SK-N-SH (cell line): Measurements from ENCODE around the gene HIGD1B. TPM values are rescaled to one million over a fixed set of nuclear protein-coding genes. Genes with fewer than 3 reads are reported as not detected.

Experiments used
- CTCF ChIA-PET: fragments of 300-600, 350-600 bp; formaldehyde crosslinking; extraction: SDS; loops from one replicate; lab custom pipeline; 2021; lab: Yijun Ruan, JAX
- POLR2A ChIA-PET: fragments of 350-600 bp; sonication (Branson Sonifier 250); formaldehyde crosslinking; extraction: SDS; loops from one replicate; lab custom pipeline; 2020; ENCODE audit warnings: antibody characterized with exemption, inconsistent platforms; lab: Yijun Ruan, JAX
- DNase-seq: peaks from one replicate; pipeline ENCODE4 v3.0.0; 2012
- H2AFZ ChIP-seq: fragments of 200-600 bp; sonication (generic); 2 replicates; pipeline ENCODE4 v1.8.1; 2016; ENCODE audit warnings: antibody characterized with exemption, mild to moderate bottlenecking, low read depth
- H3F3A ChIP-seq: fragments of 200-600 bp; sonication (generic); replicated peaks from 2 replicates; pipeline ENCODE3; 2016; ENCODE audit warnings: antibody characterized with exemption, mild to moderate bottlenecking; ENCODE audit not compliant: insufficient read depth
- H3K27ac ChIP-seq, 2 experiments: fragments of 200-500 bp in 1 of 2; fragments of 200-600 bp in 1 of 2; sonication (Bioruptor generic) in 1 of 2; sonication (generic), shearing (Covaris generic) in 1 of 2; 2 replicates each; pipeline versions ENCODE4 v1.5.1 to v1.6.1; 2014 to 2016; ENCODE audit warnings: low read depth in 2 of 2, inconsistent platforms in 1 of 2, low read length in 1 of 2, mild to moderate bottlenecking in 1 of 2, mixed read lengths in 1 of 2
- H3K27me3 ChIP-seq: fragments of 200-600 bp; sonication (generic), shearing (Covaris generic); 2 replicates; pipeline ENCODE4 v1.6.1; 2016; ENCODE audit warnings: mixed run types; ENCODE audit not compliant: insufficient read depth
- H3K36me3 ChIP-seq, 2 experiments: fragments of 200-500 bp in 1 of 2; fragments of 200-600 bp in 1 of 2; sonication (Bioruptor generic) in 1 of 2; sonication (generic) in 1 of 2; replicated peaks in 1 of 2; 2 replicates each; pipeline versions ENCODE3 to v1.5.1; 2014 to 2016; ENCODE audit warnings: low read length in 1 of 2, mild to moderate bottlenecking in 1 of 2; ENCODE audit not compliant: insufficient read depth in 2 of 2, control insufficient read depth in 1 of 2
- H3K4me1 ChIP-seq, 2 experiments: fragments of 200-500 bp in 1 of 2; fragments of 200-600 bp in 1 of 2; sonication (Bioruptor generic) in 1 of 2; sonication (generic), shearing (Covaris generic) in 1 of 2; 2 replicates each; pipeline versions ENCODE4 v1.5.1 to v1.6.1; 2014 to 2016; ENCODE audit warnings: low read depth in 1 of 2, low read length in 1 of 2, mixed run types in 1 of 2; ENCODE audit not compliant: insufficient read depth in 2 of 2, control insufficient read depth in 1 of 2
- H3K4me2 ChIP-seq: fragments of 200-600 bp; sonication (generic), shearing (Covaris generic); 2 replicates; pipeline ENCODE4 v1.6.1; 2017; ENCODE audit warnings: mixed run types
- H3K4me3 ChIP-seq, 2 experiments: fragments of 200-500 bp in 1 of 2; fragments of 200-600 bp in 1 of 2; sonication (Bioruptor generic) in 1 of 2; sonication (generic), shearing (Covaris generic) in 1 of 2; 2 replicates each; pipeline versions ENCODE4 v1.5.1 to v1.8.1; 2014 to 2016; ENCODE audit warnings: low read depth in 2 of 2, inconsistent platforms in 1 of 2, low read length in 1 of 2, mild to moderate bottlenecking in 1 of 2, mixed read lengths in 1 of 2, moderate library complexity in 1 of 2
- H3K79me2 ChIP-seq: fragments of 200-600 bp; sonication (generic); 2 replicates; pipeline ENCODE4 v1.8.1; 2017; ENCODE audit warnings: mild to moderate bottlenecking; ENCODE audit not compliant: insufficient read depth
- H3K9ac ChIP-seq: fragments of 200-600 bp; sonication (generic); 2 replicates; pipeline ENCODE4 v1.6.1; 2017; ENCODE audit warnings: mixed run types
- H3K9me2 ChIP-seq: fragments of 200-600 bp; sonication (generic); 2 replicates; pipeline ENCODE4 v1.6.1; 2017; ENCODE audit warnings: mixed run types
- H3K9me3 ChIP-seq: fragments of 200-600 bp; sonication (generic); 2 replicates; pipeline ENCODE4 v1.6.1; 2017; ENCODE audit warnings: mixed run types, mild to moderate bottlenecking, moderate library complexity
- H4K20me1 ChIP-seq: fragments of 200-600 bp; sonication (generic); 2 replicates; pipeline ENCODE4 v1.6.1; 2017; ENCODE audit warnings: mild to moderate bottlenecking, mixed run types; ENCODE audit not compliant: insufficient read depth
- CHD2 ChIP-seq: fragments of 150-350 bp; IDR thresholded peaks from 2 replicates; pipeline ENCODE4 v1.6.1; 2018; ENCODE audit warnings: low read length; ENCODE audit not compliant: partially characterized antibody
- ELF1 ChIP-seq: IDR thresholded peaks from 2 replicates; pipeline ENCODE4 v1.4.0; 2012
- EP300 ChIP-seq, 2 experiments: IDR thresholded peaks; 2 replicates each; pipeline versions ENCODE4 v1.4.0 to v1.6.1; 2012; ENCODE audit warnings: borderline replicate concordance in 1 of 2, low read depth in 1 of 2, low read length in 1 of 2
- FOSL2 ChIP-seq: IDR thresholded peaks from 2 replicates; pipeline ENCODE4 v1.4.0; 2012; ENCODE audit warnings: low read depth, mild to moderate bottlenecking, moderate library complexity, borderline replicate concordance
- FOXM1 ChIP-seq: IDR thresholded peaks from 2 replicates; pipeline ENCODE4 v1.4.0; 2012; ENCODE audit warnings: low read depth, mild to moderate bottlenecking
- GATA2 ChIP-seq: sonication (generic); formaldehyde crosslinking; IDR thresholded peaks from 2 replicates; pipeline ENCODE4 v1.5.0; 2020; ENCODE audit warnings: mild to moderate bottlenecking, missing genetic modification reagents
- JUND ChIP-seq: IDR thresholded peaks from 2 replicates; pipeline ENCODE4 v1.4.0; 2012
- NFIC ChIP-seq: IDR thresholded peaks from 2 replicates; pipeline ENCODE4 v1.4.0; 2012; ENCODE audit warnings: borderline replicate concordance
- NRF1 ChIP-seq: IDR thresholded peaks from 2 replicates; pipeline ENCODE4 v1.6.1; 2012; ENCODE audit warnings: low read depth, mild to moderate bottlenecking, low read length
- POLR2AphosphoS5 ChIP-seq: IDR thresholded peaks from 2 replicates; pipeline ENCODE4 v1.6.1; 2012; ENCODE audit warnings: low read depth, low read length
- RCOR1 ChIP-seq: fragments of 150-350 bp; IDR thresholded peaks from 2 replicates; pipeline ENCODE4 v1.6.1; 2017; ENCODE audit warnings: antibody characterized with exemption, low read length
- RFX5 ChIP-seq: IDR thresholded peaks from 2 replicates; pipeline ENCODE4 v1.6.1; 2012; ENCODE audit warnings: mild to moderate bottlenecking, improper control_type of control experiment, low read length
- RXRA ChIP-seq: IDR thresholded peaks from 2 replicates; pipeline ENCODE4 v1.4.0; 2012; ENCODE audit warnings: low read depth, mild to moderate bottlenecking, borderline replicate concordance
- SIN3A ChIP-seq: IDR thresholded peaks from 2 replicates; pipeline ENCODE4 v1.6.1; 2012; ENCODE audit warnings: low read depth, mild to moderate bottlenecking, low read length, moderate library complexity, borderline replicate concordance
- TCF12 ChIP-seq: IDR thresholded peaks from 2 replicates; pipeline ENCODE4 v1.4.0; 2012
- USF1 ChIP-seq: IDR thresholded peaks from 2 replicates; pipeline ENCODE4 v1.4.0; 2012; ENCODE audit warnings: low read depth, borderline replicate concordance
- YY1 ChIP-seq: IDR thresholded peaks from 2 replicates; pipeline ENCODE4 v1.4.0; 2012; ENCODE audit warnings: low read depth, mild to moderate bottlenecking
- ZBTB33 ChIP-seq: IDR thresholded peaks from 2 replicates; pipeline ENCODE4 v1.4.0; 2012; ENCODE audit warnings: low read depth, borderline replicate concordance
- WGBS: methylation state at CpG from one replicate; pipeline ENCODE4 v1.1.6; 2017; ENCODE audit warnings: low lambda C conversion rate; 5-methylcytosine and 5-hydroxymethylcytosine counted together
- polyA plus RNA-seq, 3 experiments: library from polyadenylated mRNA; depleted of rRNA; stranded (reverse); fragments of >200 nt; gene quantifications; 2 replicates each; pipeline ENCODE4 v1.2.3, GENCODE V29; 2012
- TF ChIP-seq, protein P1 (sequence below): fragments of 200-600 bp; sonication (generic); IDR thresholded peaks from 2 replicates; pipeline ENCODE4 v1.6.1; 2017; ENCODE audit warnings: antibody characterized with exemption, mild to moderate bottlenecking, moderate library complexity
- TF ChIP-seq, protein P2 (sequence below): IDR thresholded peaks from 2 replicates; pipeline ENCODE4 v1.6.1; 2012; ENCODE audit warnings: mild to moderate bottlenecking, low read depth, low read length, moderate library complexity

HIGD1B gene
- polyA plus RNA-seq, 1 of the 3 experiments (the other 2 are of a cell fraction): not detected

DNA sequence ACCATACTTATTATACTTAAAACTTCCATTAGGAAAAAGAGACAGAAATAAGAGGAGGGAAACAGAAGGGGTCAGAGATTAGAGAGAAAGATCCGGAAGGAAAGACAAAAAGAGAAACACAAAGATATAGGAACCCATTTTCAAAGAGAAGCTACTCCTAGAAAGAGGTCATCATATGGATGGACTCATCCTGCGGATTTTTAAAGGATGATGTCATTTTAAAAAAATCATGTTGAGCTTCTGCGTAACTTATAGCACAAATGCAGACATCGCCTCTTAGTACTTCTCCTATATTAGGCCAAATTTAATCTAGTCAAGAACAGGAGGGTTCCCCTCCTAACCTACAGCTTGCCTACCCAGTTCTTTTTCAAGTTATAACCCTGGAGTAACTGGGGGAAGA lies 33.5 kb downstream of the HIGD1B start:
- WGBS: 89% methylated on average over 4 of the region's 4 CpGs

More for the DNA sequence above, 33.5 kb downstream of the HIGD1B start:
- ChIA-PET POLR2A (no interaction called here), CTCF (interaction anchor here (0.9 to 13.9 kb wide), 7 partner anchors 7 to 218 kb away, joined by 3 to 324 read pairs (median 4); no protein-coding TSS in a partner anchor)
- no peak overlapping the region for H3K27ac ChIP-seq
- H2AFZ ChIP-seq: no peak overlapping the region
- no peaks in the 10 kb centered on the region for H3K9me3 ChIP-seq
- peaks cover 24% of the 10 kb centered on the region for H3F3A ChIP-seq
- H3K9ac ChIP-seq: no peak overlapping the region
- no peak overlapping the region for H3K4me2 ChIP-seq
- H3K4me1 ChIP-seq: no peaks in the 10 kb centered on the region
- H4K20me1 ChIP-seq: 0 out of 2 replicates have a peak, but pooled peaks cover 5% of the 10 kb centered on the region
- no peak for TF ChIP-seq ELF1
- TF ChIP-seq FOXM1: no peak
- TF ChIP-seq ZBTB33: no peak
- TF ChIP-seq YY1: no peak
- TF ChIP-seq POLR2AphosphoS5: no peak
- TF ChIP-seq NFIC: no peak
- TF ChIP-seq TCF12: no peak
- TF ChIP-seq JUND: no peak
- TF ChIP-seq RCOR1: no peak
- TF ChIP-seq NRF1: no peak
- TF ChIP-seq, protein P1, sequence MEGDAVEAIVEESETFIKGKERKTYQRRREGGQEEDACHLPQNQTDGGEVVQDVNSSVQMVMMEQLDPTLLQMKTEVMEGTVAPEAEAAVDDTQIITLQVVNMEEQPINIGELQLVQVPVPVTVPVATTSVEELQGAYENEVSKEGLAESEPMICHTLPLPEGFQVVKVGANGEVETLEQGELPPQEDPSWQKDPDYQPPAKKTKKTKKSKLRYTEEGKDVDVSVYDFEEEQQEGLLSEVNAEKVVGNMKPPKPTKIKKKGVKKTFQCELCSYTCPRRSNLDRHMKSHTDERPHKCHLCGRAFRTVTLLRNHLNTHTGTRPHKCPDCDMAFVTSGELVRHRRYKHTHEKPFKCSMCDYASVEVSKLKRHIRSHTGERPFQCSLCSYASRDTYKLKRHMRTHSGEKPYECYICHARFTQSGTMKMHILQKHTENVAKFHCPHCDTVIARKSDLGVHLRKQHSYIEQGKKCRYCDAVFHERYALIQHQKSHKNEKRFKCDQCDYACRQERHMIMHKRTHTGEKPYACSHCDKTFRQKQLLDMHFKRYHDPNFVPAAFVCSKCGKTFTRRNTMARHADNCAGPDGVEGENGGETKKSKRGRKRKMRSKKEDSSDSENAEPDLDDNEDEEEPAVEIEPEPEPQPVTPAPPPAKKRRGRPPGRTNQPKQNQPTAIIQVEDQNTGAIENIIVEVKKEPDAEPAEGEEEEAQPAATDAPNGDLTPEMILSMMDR: no peak
- TF ChIP-seq CHD2: no peak
- no peak for TF ChIP-seq RXRA
- TF ChIP-seq RFX5: no peak
- TF ChIP-seq USF1: no peak
- no peak for TF ChIP-seq GATA2 (CRISPR knock-in tag)
- no peak for TF ChIP-seq FOSL2
- TF ChIP-seq, protein P2, sequence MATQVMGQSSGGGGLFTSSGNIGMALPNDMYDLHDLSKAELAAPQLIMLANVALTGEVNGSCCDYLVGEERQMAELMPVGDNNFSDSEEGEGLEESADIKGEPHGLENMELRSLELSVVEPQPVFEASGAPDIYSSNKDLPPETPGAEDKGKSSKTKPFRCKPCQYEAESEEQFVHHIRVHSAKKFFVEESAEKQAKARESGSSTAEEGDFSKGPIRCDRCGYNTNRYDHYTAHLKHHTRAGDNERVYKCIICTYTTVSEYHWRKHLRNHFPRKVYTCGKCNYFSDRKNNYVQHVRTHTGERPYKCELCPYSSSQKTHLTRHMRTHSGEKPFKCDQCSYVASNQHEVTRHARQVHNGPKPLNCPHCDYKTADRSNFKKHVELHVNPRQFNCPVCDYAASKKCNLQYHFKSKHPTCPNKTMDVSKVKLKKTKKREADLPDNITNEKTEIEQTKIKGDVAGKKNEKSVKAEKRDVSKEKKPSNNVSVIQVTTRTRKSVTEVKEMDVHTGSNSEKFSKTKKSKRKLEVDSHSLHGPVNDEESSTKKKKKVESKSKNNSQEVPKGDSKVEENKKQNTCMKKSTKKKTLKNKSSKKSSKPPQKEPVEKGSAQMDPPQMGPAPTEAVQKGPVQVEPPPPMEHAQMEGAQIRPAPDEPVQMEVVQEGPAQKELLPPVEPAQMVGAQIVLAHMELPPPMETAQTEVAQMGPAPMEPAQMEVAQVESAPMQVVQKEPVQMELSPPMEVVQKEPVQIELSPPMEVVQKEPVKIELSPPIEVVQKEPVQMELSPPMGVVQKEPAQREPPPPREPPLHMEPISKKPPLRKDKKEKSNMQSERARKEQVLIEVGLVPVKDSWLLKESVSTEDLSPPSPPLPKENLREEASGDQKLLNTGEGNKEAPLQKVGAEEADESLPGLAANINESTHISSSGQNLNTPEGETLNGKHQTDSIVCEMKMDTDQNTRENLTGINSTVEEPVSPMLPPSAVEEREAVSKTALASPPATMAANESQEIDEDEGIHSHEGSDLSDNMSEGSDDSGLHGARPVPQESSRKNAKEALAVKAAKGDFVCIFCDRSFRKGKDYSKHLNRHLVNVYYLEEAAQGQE: no peak
- TF ChIP-seq SIN3A: no peak
- TF ChIP-seq EP300 (IDR thresholded peaks at IDR 0.05; ENCODE audit: borderline replicate concordance in 1 of 2, low read depth in 1 of 2, low read length in 1 of 2): no peak
- TF ChIP-seq, all 33 proteins: peak for 0
- H3K27me3 ChIP-seq: no peaks in the 10 kb centered on the region
- peaks cover 65 to 75% of the 10 kb centered on the region in 2 experiments for H3K36me3 ChIP-seq
- H3K79me2 ChIP-seq: peaks cover 12% of the 10 kb centered on the region; the same call in 1 of the 2 replicates
- DNase-seq: no peak
- H3K4me3 ChIP-seq: no peak overlapping the region
- no peaks in the 10 kb centered on the region for H3K9me2 ChIP-seq
